Astrocyte (in vitro differentiated cells and primary cell): ENCODE measurements around the gene MEGF6.

Experiments
- CTCF ChIP-seq: IDR thresholded peaks from 2 replicates; pipeline ENCODE4 v1.5.1; 2011; ENCODE audit warnings: low read depth, mild to moderate bottlenecking, inconsistent platforms, low read length, moderate library complexity; ENCODE audit not compliant: insufficient read depth
- EZH2 ChIP-seq: IDR thresholded peaks from 2 replicates; pipeline ENCODE4 v1.6.1; 2012; ENCODE audit warnings: mild to moderate bottlenecking, low read length, inconsistent platforms; ENCODE audit not compliant: insufficient read depth

DNA sequence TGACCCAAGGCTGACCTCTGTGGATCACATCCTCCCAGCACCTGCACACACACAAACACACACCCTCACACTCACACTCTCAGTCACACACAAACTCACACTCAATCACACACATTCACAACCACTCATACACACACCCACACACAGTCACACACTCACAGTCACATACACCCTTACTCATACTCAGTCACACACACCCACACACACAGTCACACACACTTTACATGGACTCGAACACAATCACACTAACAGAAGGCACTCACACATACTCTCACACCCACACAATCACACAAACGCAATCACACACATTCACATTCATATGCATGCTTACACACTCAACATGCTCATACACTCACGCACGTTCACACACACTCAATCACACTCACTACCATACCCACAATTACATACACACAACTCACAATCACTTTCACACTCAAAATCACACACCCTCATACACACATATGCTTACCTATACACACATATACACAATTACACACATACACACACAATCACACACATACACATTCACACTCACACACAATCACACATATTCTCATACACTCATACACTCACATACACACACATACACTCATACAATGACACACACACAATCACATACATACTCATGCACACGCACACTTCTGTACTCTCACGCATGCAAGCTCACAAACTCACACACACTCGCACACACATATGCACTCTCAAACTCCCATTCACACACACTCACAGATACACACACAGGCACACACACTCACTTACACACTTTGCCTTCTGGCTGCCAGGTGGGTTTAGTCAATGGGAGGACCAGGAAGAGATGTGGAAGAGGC lies 6.1 kb downstream of the MEGF6 start:
- TF ChIP-seq EZH2, result no peak
- TF ChIP-seq CTCF, result no peak
